Coronary artery (tissue), 2 donors: ENCODE data around the gene COL4A4.
A peak's percentile ranks its signal among the peaks of the same experiment; 100 is the strongest.

Experiments
- DNase-seq: peaks from one replicate; pipeline ENCODE4 v3.0.0-alpha.2; 2017; ENCODE audit warnings: low spot score
- H3K27ac ChIP-seq, 2 donors: fragments of 200-600 bp; sonication (generic); one replicate each; pipeline ENCODE4 v1.5.1; 2016 to 2019
- H3K4me3 ChIP-seq: fragments of 200-600 bp; sonication (generic); 2 replicates; pipeline ENCODE4 v1.5.1; 2016; ENCODE audit warnings: mild to moderate bottlenecking, moderate library complexity
- TF ChIP-seq, protein P1 (sequence below): fragments of 200-600 bp; sonication (generic); IDR thresholded peaks from one replicate; pipeline ENCODE4 v1.5.1; 2019; ENCODE audit warnings: antibody characterized with exemption

COL4A4 gene

DNA sequence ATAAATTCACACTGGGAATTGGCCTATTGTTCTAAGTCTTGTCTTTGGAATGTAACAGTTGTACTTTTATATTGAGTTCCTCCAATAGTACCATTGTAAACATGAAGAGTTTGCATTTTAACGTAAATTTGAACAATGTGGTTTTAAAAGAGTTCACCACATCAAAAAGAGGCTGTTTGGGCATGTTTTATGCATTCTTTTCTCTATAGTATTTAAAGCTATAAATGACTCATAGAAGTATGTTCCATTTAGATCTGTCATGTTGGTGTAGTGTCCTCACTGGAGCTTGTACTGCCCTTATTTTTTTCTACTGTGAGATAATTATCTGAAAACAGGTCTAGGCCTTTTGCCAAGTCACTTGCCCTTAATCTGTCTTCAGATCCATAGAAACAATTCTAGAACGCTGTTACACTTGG lies 186.2 kb downstream of the COL4A4 start:
- no peak overlapping the region for H3K27ac ChIP-seq
- TF ChIP-seq, protein P1, sequence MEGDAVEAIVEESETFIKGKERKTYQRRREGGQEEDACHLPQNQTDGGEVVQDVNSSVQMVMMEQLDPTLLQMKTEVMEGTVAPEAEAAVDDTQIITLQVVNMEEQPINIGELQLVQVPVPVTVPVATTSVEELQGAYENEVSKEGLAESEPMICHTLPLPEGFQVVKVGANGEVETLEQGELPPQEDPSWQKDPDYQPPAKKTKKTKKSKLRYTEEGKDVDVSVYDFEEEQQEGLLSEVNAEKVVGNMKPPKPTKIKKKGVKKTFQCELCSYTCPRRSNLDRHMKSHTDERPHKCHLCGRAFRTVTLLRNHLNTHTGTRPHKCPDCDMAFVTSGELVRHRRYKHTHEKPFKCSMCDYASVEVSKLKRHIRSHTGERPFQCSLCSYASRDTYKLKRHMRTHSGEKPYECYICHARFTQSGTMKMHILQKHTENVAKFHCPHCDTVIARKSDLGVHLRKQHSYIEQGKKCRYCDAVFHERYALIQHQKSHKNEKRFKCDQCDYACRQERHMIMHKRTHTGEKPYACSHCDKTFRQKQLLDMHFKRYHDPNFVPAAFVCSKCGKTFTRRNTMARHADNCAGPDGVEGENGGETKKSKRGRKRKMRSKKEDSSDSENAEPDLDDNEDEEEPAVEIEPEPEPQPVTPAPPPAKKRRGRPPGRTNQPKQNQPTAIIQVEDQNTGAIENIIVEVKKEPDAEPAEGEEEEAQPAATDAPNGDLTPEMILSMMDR, result no peak
- H3K4me3 ChIP-seq, result no peak overlapping the region
- DNase-seq, result no peak

DNA sequence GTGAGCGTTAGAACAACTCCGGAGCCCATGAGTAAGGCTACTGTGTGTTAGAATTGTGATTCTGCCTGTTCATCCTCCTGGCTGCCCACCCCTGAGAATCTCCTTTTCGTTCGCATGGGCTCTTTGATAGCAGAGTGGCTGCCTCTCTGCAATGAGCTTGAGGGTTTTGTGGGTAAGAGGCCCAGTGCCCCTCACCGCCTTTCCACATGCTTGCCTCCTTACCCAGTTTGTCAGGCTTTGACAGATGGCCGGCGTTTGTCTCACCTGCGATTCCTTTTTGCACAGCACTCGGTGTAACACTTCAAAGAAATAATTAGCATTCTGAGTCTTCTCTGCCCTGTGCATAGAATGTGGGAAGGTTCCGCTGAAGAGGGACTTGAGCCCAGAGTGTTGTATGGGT lies 190.2 kb downstream of the COL4A4 start:
- no peak overlapping the region for H3K4me3 ChIP-seq
- TF ChIP-seq, protein P1, result no peak
- no peak for DNase-seq
- H3K27ac ChIP-seq, result no peak overlapping the region

DNA sequence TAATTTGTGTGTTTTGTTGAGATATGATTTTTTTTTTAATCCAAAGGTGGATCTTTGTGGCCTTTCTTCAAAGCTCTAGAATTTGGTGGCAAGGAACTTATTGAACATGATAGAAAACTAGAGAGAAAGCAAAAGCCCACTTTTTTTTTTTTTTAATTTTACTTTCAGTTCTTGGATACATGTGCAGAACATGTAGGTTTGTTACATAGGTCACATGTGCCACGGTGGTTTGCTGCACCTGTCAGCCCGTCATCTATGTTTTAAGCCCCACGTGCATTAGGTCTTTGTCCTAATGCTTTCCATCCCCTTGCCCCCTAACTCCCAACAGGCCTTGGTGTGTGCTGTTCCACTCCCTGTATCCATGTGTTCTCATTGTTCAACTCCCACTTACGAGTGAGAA lies 192.2 kb downstream of the COL4A4 start:
- TF ChIP-seq, protein P1, result no peak
- no peak overlapping the region for H3K4me3 ChIP-seq
- no peak for DNase-seq
- no peak overlapping the region for H3K27ac ChIP-seq

DNA sequence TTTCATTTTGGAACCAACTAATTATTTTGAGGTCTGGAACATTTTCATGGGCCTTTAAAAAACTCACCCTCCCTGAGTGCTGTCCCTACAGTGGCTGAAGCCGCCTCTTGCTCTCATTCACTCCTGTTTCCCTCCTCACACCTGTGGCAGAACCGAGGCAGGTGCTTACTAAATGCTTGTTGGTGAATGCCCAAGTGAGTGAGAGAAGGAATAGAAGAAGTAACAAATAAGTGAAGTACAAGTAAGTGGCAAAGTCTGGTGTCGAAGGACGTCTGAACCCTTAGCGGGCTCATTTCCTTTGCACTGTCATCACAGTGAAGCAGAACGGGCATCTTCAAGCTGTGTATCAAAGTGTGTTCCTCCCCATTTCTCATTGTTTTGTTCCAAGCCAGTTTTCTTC lies 192.9 kb downstream of the COL4A4 start:
- no peak for DNase-seq
- TF ChIP-seq, protein P1, result no peak
- no peak overlapping the region for H3K4me3 ChIP-seq
- no peak overlapping the region for H3K27ac ChIP-seq

DNA sequence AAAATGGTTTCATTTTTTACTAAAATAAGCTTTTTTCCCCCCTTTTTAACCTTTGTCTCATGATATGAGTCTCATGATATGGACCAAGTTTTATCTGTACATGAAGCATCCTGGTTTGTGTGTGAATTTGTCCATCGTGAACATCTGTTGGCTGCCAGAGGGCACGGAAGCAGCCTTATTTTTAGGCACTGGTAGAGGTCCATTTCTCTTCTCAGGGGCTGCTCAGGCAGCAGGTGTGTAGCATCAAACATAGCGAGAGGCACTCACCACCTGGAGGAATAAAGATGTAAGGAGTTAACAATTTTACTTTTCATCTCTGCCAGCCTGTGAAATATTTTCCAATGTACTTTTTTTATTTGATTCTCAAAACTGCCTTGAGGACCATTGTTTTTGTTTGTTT lies 193.6 kb downstream of the COL4A4 start:
- no peak overlapping the region for H3K27ac ChIP-seq
- H3K4me3 ChIP-seq, result no peak overlapping the region
- TF ChIP-seq, protein P1, result no peak
- DNase-seq, result no peak

DNA sequence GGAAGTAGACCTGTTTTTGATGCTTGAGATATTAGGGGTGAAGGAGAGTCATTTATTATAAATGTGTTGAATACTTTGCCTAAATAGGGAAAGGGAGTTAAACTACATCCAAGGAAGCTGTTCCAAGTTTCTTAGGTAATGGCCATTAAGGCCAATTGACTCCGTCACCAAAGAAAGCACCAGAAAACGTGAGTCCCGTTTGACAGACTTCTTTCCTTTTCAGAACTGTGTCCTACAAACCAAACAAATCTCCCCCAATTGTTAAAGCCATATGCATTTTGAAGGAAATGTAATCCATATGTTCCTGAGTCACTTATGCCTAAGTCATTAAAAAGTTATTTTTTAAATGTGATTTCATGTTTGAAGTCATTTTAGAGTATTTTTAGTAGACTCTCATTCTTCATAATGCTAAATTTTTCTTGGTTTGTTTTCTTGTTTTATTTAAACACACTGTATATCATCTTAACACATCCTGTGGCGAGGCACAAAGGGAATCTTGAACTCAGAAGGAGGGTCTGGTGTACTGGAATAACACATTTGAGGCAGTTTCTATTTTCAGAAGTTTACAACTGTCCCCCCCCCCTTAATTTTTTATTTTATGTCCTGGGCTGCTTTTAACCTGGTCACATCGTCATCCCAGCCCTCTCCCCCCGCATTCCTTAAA lies 194.5 kb downstream of the COL4A4 start:
- TF ChIP-seq, protein P1, result no peak
- no peak for DNase-seq
- no peak overlapping the region for H3K27ac ChIP-seq
- peak overlapping the region; percentile 41 for H3K4me3 ChIP-seq

DNA sequence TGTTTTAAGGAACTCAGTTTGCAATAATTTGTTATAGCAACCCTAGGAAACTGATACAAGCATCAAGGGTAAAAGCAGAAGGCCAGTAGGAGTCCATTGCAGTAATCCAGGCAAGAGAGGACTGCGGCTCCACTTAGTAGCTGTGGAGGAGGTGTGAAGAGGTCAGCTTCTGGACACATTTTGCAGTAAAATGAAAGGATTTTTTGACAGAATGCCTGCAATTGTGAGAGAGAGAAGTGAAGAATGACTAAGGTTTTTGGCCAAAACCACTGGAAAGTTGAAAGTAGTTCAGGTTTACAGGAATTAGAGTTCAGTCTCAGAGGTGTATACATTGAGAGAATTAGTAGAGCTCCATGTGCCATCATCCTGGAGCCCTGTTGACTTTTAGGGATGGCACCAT lies 198.6 kb downstream of the COL4A4 start:
- TF ChIP-seq, protein P1, result no peak
- DNase-seq, result no peak
- Histone ChIP-seq H3K27ac (no peak overlapping the region), H3K4me3 (no peak overlapping the region)
